Liver (tissue), 9 donors: ENCODE measurements around the gene IMPDH2. TPM values are rescaled to one million over a fixed set of nuclear protein-coding genes. Genes with fewer than 3 reads are reported as not detected.
A peak's percentile ranks its signal among the peaks of the same experiment; 100 is the strongest.

Experiments
- DNase-seq: peaks from one replicate; pipeline ENCODE4 v3.0.0-alpha.2; 2017; ENCODE audit warnings: low spot score
- H3K27ac ChIP-seq, 2 donors: one replicate each; pipeline ENCODE4 v1.7.0; 2013; ENCODE audit warnings: inconsistent platforms in 2 of 2, low read length in 2 of 2, control low read depth in 1 of 2, low read depth in 1 of 2, mild to moderate bottlenecking in 1 of 2
- H3K27me3 ChIP-seq, 4 donors: one replicate each; pipeline versions ENCODE4 v1.6.1 to v1.7.0; 2013; ENCODE audit warnings: low read length in 3 of 4, inconsistent platforms in 1 of 4, mild to moderate bottlenecking in 1 of 4, moderate library complexity in 1 of 4; ENCODE audit not compliant: control insufficient read depth in 4 of 4, insufficient read depth in 4 of 4
- H3K36me3 ChIP-seq, 4 donors: one replicate each; pipeline versions ENCODE4 v1.6.1 to v1.7.0; 2013; ENCODE audit warnings: low read length in 3 of 4, mild to moderate bottlenecking in 3 of 4, low read depth in 1 of 4, moderate library complexity in 1 of 4; ENCODE audit not compliant: control insufficient read depth in 4 of 4, insufficient read depth in 3 of 4
- H3K4me1 ChIP-seq, 4 donors: one replicate each; pipeline versions ENCODE4 v1.6.1 to v1.7.0; 2013; ENCODE audit warnings: low read length in 3 of 4, mild to moderate bottlenecking in 3 of 4, moderate library complexity in 1 of 4; ENCODE audit not compliant: control insufficient read depth in 4 of 4, insufficient read depth in 4 of 4
- H3K4me3 ChIP-seq, 3 donors: one replicate each; pipeline versions ENCODE4 v1.6.1 to v1.7.0; 2013; ENCODE audit warnings: low read length in 3 of 3, control low read depth in 1 of 3, low read depth in 1 of 3, mild to moderate bottlenecking in 1 of 3
- H3K9ac ChIP-seq, 2 donors: one replicate each; pipeline ENCODE4 v1.7.0; 2013; ENCODE audit warnings: low read length in 2 of 2, mild to moderate bottlenecking in 2 of 2, moderate library complexity in 2 of 2, control low read depth in 1 of 2, low read depth in 1 of 2
- H3K9me3 ChIP-seq, 4 donors: one replicate each; pipeline versions ENCODE4 v1.6.1 to v1.7.0; 2013; ENCODE audit warnings: low read length in 3 of 4; ENCODE audit not compliant: control insufficient read depth in 4 of 4
- EGR1 ChIP-seq, 2 donors: IDR thresholded peaks; 2 replicates each; pipeline ENCODE4 v1.6.1; 2016 to 2018; ENCODE audit warnings: antibody characterized with exemption in 2 of 2, low read depth in 2 of 2
- FOXA1 ChIP-seq: IDR thresholded peaks from 2 replicates; pipeline ENCODE4 v1.6.1; 2016; ENCODE audit warnings: antibody characterized with exemption
- FOXA2 ChIP-seq: IDR thresholded peaks from 2 replicates; pipeline ENCODE4 v1.6.1; 2016; ENCODE audit warnings: antibody characterized with exemption
- GABPA ChIP-seq, 2 donors: IDR thresholded peaks in 1 of 2; conservative IDR thresholded peaks in 1 of 2; 2 replicates each; pipeline ENCODE4 v1.6.1; 2016; ENCODE audit warnings: antibody characterized with exemption in 2 of 2, mild to moderate bottlenecking in 1 of 2, moderate library complexity in 1 of 2
- HNF4A ChIP-seq, 2 donors: conservative IDR thresholded peaks; 2 replicates each; pipeline ENCODE4 v1.6.1; 2016; ENCODE audit warnings: antibody characterized with exemption in 2 of 2, mild to moderate bottlenecking in 2 of 2
- HNF4G ChIP-seq: IDR thresholded peaks from 2 replicates; pipeline ENCODE4 v1.6.1; 2016; ENCODE audit warnings: antibody characterized with exemption
- JUND ChIP-seq, 2 donors: IDR thresholded peaks; 2 replicates each; pipeline ENCODE4 v1.6.1; 2016; ENCODE audit warnings: antibody characterized with exemption in 2 of 2
- NR2F2 ChIP-seq: IDR thresholded peaks from 2 replicates; pipeline ENCODE4 v1.6.1; 2016; ENCODE audit warnings: antibody characterized with exemption
- RAD21 ChIP-seq, 2 donors: IDR thresholded peaks; 2 replicates each; pipeline ENCODE4 v1.6.1; 2016; ENCODE audit warnings: antibody characterized with exemption in 2 of 2, mild to moderate bottlenecking in 2 of 2
- RXRA ChIP-seq, 2 donors: IDR thresholded peaks; 2 replicates each; pipeline ENCODE4 v1.6.1; 2017 to 2018; ENCODE audit warnings: antibody characterized with exemption in 2 of 2, mild to moderate bottlenecking in 1 of 2
- SP1 ChIP-seq: IDR thresholded peaks from 2 replicates; pipeline ENCODE4 v1.6.1; 2018; ENCODE audit warnings: antibody characterized with exemption, mild to moderate bottlenecking
- TAF1 ChIP-seq: conservative IDR thresholded peaks from 2 replicates; pipeline ENCODE4 v1.6.1; 2016; ENCODE audit warnings: antibody characterized with exemption, mild to moderate bottlenecking
- YY1 ChIP-seq: IDR thresholded peaks from 2 replicates; pipeline ENCODE4 v1.6.1; 2016; ENCODE audit warnings: antibody characterized with exemption, mild to moderate bottlenecking
- WGBS: extraction: QIAGEN DNeasy Blood & Tissue Kit; methylation state at CpG from one replicate; pipeline ENCODE4 v1.1.7; 2013; 5-methylcytosine and 5-hydroxymethylcytosine counted together
- polyA plus RNA-seq, 2 donors: library from polyadenylated mRNA; stranded (reverse) in 1 of 2; unstranded in 1 of 2; fragments of 200-250 nt in 1 of 2; fragments of >200 nt in 1 of 2; fragmentation: Nextera tagmentation in 1 of 2; extraction: Ambion mirVana in 1 of 2; gene quantifications; one replicate each; pipeline versions ENCODE4 v1.2.1 to v1.2.3, GENCODE V29; 2013 to 2015
- total RNA-seq, 2 donors: library from RNA; depleted of rRNA; stranded (reverse); fragments of >200 nt; gene quantifications; one replicate each; pipeline ENCODE4 v1.2.3, GENCODE V29; 2014
- TF ChIP-seq, protein P1 (sequence below): IDR thresholded peaks from 2 replicates; pipeline ENCODE4 v1.6.1; 2016; ENCODE audit warnings: antibody characterized with exemption, mild to moderate bottlenecking
- TF ChIP-seq, protein P2 (sequence below): IDR thresholded peaks from 2 replicates; pipeline ENCODE4 v1.6.1; 2016; ENCODE audit warnings: antibody characterized with exemption
- TF ChIP-seq, protein P3 (sequence below): IDR thresholded peaks from 2 replicates; pipeline ENCODE4 v1.6.1; 2016; ENCODE audit warnings: antibody characterized with exemption
- TF ChIP-seq, protein P4 (sequence below): fragments of 150-350 bp; IDR thresholded peaks from 2 replicates; pipeline ENCODE4 v1.5.1; 2017; ENCODE audit warnings: improper control_type of control experiment, low read depth, low read length; ENCODE audit not compliant: missing input control
- donor health status: healthy.
- donor health status: healthy.
- donor health status: healthy.
- donor health status: healthy.
- donor health status: healthy.

The IMPDH2 gene
- total and polyA plus RNA-seq, 4 donors: 20.9 to 182 (median 39.7) TPM

DNA sequence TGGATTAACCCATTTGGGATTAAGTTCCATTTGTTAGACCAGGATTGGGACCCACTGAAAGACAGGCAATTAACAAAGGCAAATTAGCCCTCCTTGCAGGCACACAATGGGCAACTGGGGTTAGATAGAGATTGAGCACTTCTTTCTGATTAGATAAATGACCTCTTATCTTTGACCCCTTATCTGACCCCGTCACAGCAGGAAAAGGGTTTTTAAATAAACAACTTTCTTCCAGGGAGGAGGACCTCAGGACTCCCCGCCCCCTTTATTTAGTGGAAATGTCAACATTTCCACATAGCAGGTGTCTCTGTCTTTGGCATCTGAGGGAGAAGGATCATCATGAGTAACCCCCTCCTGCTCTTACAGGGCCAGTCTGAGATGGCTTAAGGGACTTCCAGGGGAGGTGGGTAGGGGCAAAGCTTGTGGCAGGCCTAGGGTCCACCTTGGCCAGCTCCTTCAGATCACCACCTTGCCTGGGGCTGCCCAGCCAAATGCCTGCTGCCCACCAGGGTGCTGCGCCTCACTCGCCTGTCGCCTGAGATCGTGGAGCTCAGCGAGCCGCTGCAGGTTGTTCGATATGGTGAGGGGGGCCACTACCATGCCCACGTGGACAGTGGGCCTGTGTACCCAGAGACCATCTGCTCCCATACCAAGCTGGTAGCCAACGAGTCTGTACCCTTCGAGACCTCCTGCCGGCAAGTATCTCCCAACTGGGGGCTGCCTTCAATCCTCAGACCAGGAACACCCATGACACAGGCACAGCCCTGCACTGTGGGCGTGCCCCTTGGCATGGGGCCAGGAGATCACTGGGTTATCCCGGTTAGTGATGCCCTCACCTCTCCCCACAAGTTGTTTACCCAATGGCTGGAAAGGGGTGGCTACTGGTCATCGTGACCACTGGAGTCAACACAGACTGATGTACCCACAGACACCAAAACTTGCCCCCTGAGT, 24.6 kb downstream of the IMPDH2 start:
- no peaks in the 10 kb centered on the region for H3K27me3 ChIP-seq
- H3K27ac ChIP-seq: no peak overlapping the region
- 75% methylated on average over 16 of the region's 16 CpGs for WGBS
- H3K4me1 ChIP-seq: peaks cover 6 to 31% (median 20%) of the 10 kb centered on the region in 4 donors
- H3K9me3 ChIP-seq: no peaks in the 10 kb centered on the region
- H3K4me3 ChIP-seq: no peak overlapping the region
- peaks cover 0 to 2% (median under 1%) of the 10 kb centered on the region in 4 donors for H3K36me3 ChIP-seq
- TF ChIP-seq HNF4A (conservative IDR thresholded peaks at IDR 0.05) (peak; percentile 68), EGR1 (IDR thresholded peaks at IDR 0.05; ENCODE audit: low read depth in 2 of 2) (peak in 1 of 2 donors; percentile 74), GABPA (IDR thresholded peaks at IDR 0.05 in 1 of 2, conservative IDR thresholded peaks at IDR 0.05 in 1 of 2) (peak in 1 of 2 donors; percentile 51), RXRA (IDR thresholded peaks at IDR 0.05) (peak; percentile 82 to 86), FOXA1 (peak; percentile 51), TAF1 (no peak), YY1 (no peak), NR2F2 (peak; percentile 88), HNF4G (peak; percentile 32), JUND (IDR thresholded peaks at IDR 0.05) (peak in 1 of 2 donors; percentile 51), FOXA2 (peak; percentile 61), SP1 (peak; percentile 80)
- TF ChIP-seq, protein P1, sequence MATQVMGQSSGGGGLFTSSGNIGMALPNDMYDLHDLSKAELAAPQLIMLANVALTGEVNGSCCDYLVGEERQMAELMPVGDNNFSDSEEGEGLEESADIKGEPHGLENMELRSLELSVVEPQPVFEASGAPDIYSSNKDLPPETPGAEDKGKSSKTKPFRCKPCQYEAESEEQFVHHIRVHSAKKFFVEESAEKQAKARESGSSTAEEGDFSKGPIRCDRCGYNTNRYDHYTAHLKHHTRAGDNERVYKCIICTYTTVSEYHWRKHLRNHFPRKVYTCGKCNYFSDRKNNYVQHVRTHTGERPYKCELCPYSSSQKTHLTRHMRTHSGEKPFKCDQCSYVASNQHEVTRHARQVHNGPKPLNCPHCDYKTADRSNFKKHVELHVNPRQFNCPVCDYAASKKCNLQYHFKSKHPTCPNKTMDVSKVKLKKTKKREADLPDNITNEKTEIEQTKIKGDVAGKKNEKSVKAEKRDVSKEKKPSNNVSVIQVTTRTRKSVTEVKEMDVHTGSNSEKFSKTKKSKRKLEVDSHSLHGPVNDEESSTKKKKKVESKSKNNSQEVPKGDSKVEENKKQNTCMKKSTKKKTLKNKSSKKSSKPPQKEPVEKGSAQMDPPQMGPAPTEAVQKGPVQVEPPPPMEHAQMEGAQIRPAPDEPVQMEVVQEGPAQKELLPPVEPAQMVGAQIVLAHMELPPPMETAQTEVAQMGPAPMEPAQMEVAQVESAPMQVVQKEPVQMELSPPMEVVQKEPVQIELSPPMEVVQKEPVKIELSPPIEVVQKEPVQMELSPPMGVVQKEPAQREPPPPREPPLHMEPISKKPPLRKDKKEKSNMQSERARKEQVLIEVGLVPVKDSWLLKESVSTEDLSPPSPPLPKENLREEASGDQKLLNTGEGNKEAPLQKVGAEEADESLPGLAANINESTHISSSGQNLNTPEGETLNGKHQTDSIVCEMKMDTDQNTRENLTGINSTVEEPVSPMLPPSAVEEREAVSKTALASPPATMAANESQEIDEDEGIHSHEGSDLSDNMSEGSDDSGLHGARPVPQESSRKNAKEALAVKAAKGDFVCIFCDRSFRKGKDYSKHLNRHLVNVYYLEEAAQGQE: peak; percentile 41
- TF ChIP-seq, protein P2, sequence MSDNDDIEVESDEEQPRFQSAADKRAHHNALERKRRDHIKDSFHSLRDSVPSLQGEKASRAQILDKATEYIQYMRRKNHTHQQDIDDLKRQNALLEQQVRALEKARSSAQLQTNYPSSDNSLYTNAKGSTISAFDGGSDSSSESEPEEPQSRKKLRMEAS: no peak
- TF ChIP-seq, protein P3, sequence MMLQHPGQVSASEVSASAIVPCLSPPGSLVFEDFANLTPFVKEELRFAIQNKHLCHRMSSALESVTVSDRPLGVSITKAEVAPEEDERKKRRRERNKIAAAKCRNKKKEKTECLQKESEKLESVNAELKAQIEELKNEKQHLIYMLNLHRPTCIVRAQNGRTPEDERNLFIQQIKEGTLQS: no peak
- H3K9ac ChIP-seq: no peak overlapping the region
- DNase-seq: peak; percentile 92

DNA sequence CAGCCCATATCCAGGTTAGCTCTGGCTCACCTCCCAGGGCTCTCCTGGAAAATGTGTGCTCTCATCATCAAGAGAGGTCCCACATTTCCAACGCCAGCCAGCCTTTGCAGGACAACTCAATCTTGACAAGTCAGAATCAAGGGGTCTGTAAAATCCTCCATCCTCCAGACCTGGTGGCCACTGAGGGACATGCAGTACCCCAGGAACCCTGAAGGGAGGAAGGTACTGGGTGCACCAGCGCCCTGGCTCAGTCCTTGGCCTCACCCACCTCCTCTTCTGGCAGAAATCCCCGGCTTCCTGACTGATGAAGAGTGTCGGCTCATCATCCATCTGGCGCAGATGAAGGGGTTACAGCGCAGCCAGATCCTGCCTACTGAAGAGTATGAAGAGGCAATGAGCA, 28.0 kb downstream of the IMPDH2 start:
- H3K4me3 ChIP-seq: no peak overlapping the region
- no peaks in the 10 kb centered on the region for H3K27me3 ChIP-seq
- TF ChIP-seq RAD21 (IDR thresholded peaks at IDR 0.05): no peak
- TF ChIP-seq, protein P4, sequence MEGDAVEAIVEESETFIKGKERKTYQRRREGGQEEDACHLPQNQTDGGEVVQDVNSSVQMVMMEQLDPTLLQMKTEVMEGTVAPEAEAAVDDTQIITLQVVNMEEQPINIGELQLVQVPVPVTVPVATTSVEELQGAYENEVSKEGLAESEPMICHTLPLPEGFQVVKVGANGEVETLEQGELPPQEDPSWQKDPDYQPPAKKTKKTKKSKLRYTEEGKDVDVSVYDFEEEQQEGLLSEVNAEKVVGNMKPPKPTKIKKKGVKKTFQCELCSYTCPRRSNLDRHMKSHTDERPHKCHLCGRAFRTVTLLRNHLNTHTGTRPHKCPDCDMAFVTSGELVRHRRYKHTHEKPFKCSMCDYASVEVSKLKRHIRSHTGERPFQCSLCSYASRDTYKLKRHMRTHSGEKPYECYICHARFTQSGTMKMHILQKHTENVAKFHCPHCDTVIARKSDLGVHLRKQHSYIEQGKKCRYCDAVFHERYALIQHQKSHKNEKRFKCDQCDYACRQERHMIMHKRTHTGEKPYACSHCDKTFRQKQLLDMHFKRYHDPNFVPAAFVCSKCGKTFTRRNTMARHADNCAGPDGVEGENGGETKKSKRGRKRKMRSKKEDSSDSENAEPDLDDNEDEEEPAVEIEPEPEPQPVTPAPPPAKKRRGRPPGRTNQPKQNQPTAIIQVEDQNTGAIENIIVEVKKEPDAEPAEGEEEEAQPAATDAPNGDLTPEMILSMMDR: no peak
- TF ChIP-seq FOXA1: no peak
- no peak for TF ChIP-seq HNF4A (conservative IDR thresholded peaks at IDR 0.05)
- no peak for TF ChIP-seq TAF1
- no peak for TF ChIP-seq RXRA (IDR thresholded peaks at IDR 0.05)
- TF ChIP-seq, protein P2: no peak
- TF ChIP-seq, protein P3: no peak
- no peak for TF ChIP-seq GABPA (IDR thresholded peaks at IDR 0.05 in 1 of 2, conservative IDR thresholded peaks at IDR 0.05 in 1 of 2)
- no peak for TF ChIP-seq FOXA2
- TF ChIP-seq, protein P1: no peak
- 95% methylated on average over 6 of the region's 6 CpGs for WGBS
- no peaks in the 10 kb centered on the region for H3K9me3 ChIP-seq
- peaks cover 6 to 13% (median 11%) of the 10 kb centered on the region in 4 donors for H3K4me1 ChIP-seq
- no peak for DNase-seq
- H3K27ac ChIP-seq: no peak overlapping the region
- H3K9ac ChIP-seq: no peak overlapping the region
- peaks cover 0 to 4% (median 0%) of the 10 kb centered on the region in 4 donors for H3K36me3 ChIP-seq
